HepG2 (cell line): Measurements from ENCODE around the gene ZNF3. TPM values are rescaled to one million over a fixed set of nuclear protein-coding genes. Genes with fewer than 3 reads are reported as not detected.

ENCODE experiments used
- ATAC-seq: fragments of 200-7000 bp; cut with Tn5 transposase; 3 replicates; pipeline ENCODE4 v1.9.1; 2020; ENCODE audit warnings: mild to moderate bottlenecking, moderate library complexity
- BruUV-seq: library from RNA; stranded (reverse); fragments of 400-500 nt; replicated peaks from 2 replicates; lab custom pipeline; 2021; lab: Mats Ljungman, UMichigan
- CTCF ChIA-PET: fragments of 300-600 bp; formaldehyde crosslinking; extraction: SDS; loops from one replicate; lab custom pipeline; 2021; ENCODE audit warnings: low total read pairs, inconsistent platforms, low intra/inter-chr PET ratio; lab: Yijun Ruan, JAX
- POLR2A ChIA-PET: fragments of 350-600 bp; sonication (Branson Sonifier 250); formaldehyde crosslinking; loops from one replicate; lab custom pipeline; 2020; ENCODE audit warnings: antibody characterized with exemption, inconsistent platforms; lab: Yijun Ruan, JAX
- DNase-seq: peaks from one replicate; pipeline ENCODE4 v3.0.0-alpha.2; 2015; ENCODE audit warnings: low spot score
- FAIRE-seq: peaks from 3 replicates; lab custom pipeline; 2011; peaks lifted over from hg19 to GRCh38; lab: Jason Lieb, UNC
- H2AFZ ChIP-seq: one replicate; pipeline ENCODE4 v1.6.1; 2011; ENCODE audit warnings: low read length, inconsistent platforms
- H3K27ac ChIP-seq: fragments of 300-600 bp; 3 replicates; pipeline ENCODE4 v1.8.0; 2011; ENCODE audit warnings: mixed run types, mild to moderate bottlenecking, mixed read lengths, low read length, inconsistent platforms; ENCODE audit not compliant: insufficient read depth; ENCODE audit errors: extremely low read length
- H3K27me3 ChIP-seq, 2 experiments: fragments of 200-600 bp in 1 of 2; 2 replicates in 1 of 2; 3 replicates in 1 of 2; pipeline versions ENCODE4 v1.6.0 to v1.8.0; 2011; ENCODE audit warnings: low read length in 2 of 2, mild to moderate bottlenecking in 2 of 2, moderate library complexity in 2 of 2, inconsistent platforms in 1 of 2; ENCODE audit not compliant: insufficient read depth in 2 of 2, control insufficient read depth in 1 of 2
- H3K36me3 ChIP-seq, 2 experiments: fragments of 200-600 bp in 1 of 2; replicated peaks in 1 of 2; 2 replicates in 1 of 2; 3 replicates in 1 of 2; pipeline versions ENCODE4 v1.5.1 to v1.8.0; 2011; ENCODE audit warnings: low read length in 2 of 2, inconsistent platforms in 1 of 2; ENCODE audit not compliant: insufficient read depth in 2 of 2, control insufficient read depth in 1 of 2
- H3K4me1 ChIP-seq: 2 replicates; pipeline ENCODE4 v1.5.1; 2012; ENCODE audit warnings: low read length, inconsistent platforms; ENCODE audit not compliant: insufficient read depth
- H3K4me2 ChIP-seq: 2 replicates; pipeline ENCODE4 v1.6.0; 2011; ENCODE audit warnings: low read depth, low read length, inconsistent platforms
- H3K4me3 ChIP-seq, 3 experiments: fragments of 200-600 bp in 1 of 3; sonication (generic), shearing (Covaris generic) in 1 of 3; replicated peaks in 1 of 3; 2 replicates each; pipeline ENCODE4 v1.5.1; 2011 to 2016; ENCODE audit warnings: low read length in 3 of 3, inconsistent platforms in 2 of 3, low read depth in 2 of 3, mild to moderate bottlenecking in 2 of 3, control low read depth in 1 of 3, mixed read lengths in 1 of 3; ENCODE audit not compliant: insufficient read depth in 1 of 3
- H3K79me2 ChIP-seq: one replicate; pipeline ENCODE4 v1.6.1; 2011; ENCODE audit warnings: low read length, inconsistent platforms; ENCODE audit not compliant: insufficient read depth
- H3K9ac ChIP-seq: 2 replicates; pipeline ENCODE4 v1.6.0; 2011; ENCODE audit warnings: mild to moderate bottlenecking, low read depth, low read length, inconsistent platforms; ENCODE audit not compliant: insufficient read depth
- H3K9me3 ChIP-seq: 2 replicates; pipeline ENCODE4 v1.5.1; 2012; ENCODE audit warnings: mild to moderate bottlenecking, low read length
- H4K20me1 ChIP-seq: 2 replicates; pipeline ENCODE4 v1.6.0; 2011; ENCODE audit warnings: inconsistent platforms, mild to moderate bottlenecking, low read length, moderate library complexity; ENCODE audit not compliant: insufficient read depth
- AGO2 ChIP-seq: fragments of 200-400 bp; formaldehyde crosslinking; optimal IDR thresholded peaks from 2 replicates; pipeline ENCODE3; 2017; ENCODE audit warnings: mild to moderate bottlenecking, low read depth, low read length, moderate library complexity
- NCOR1 ChIP-seq: fragments of 200-600 bp; sonication (generic); IDR thresholded peaks from 2 replicates; pipeline ENCODE4 v1.7.0; 2017; ENCODE audit warnings: antibody characterized with exemption, low read length, borderline replicate concordance
- PPARG ChIP-seq: conservative IDR thresholded peaks from 2 replicates; pipeline ENCODE4 v1.6.1; 2016; ENCODE audit warnings: missing biosample characterization, missing genetic modification reagents
- RBFOX2 ChIP-seq: fragments of 200-400 bp; formaldehyde crosslinking; IDR thresholded peaks from 2 replicates; pipeline ENCODE4 v1.6.1; 2017; ENCODE audit warnings: low read depth, mild to moderate bottlenecking, low read length
- RFXAP ChIP-seq: sonication (generic); formaldehyde crosslinking; IDR thresholded peaks from 2 replicates; pipeline ENCODE4 v1.4.0; 2020; ENCODE audit warnings: missing genetic modification reagents, borderline replicate concordance
- SIN3A ChIP-seq: IDR thresholded peaks from 2 replicates; pipeline ENCODE4 v1.6.1; 2011; ENCODE audit warnings: low read depth, mild to moderate bottlenecking, control low read depth, low read length, borderline replicate concordance
- TFE3 ChIP-seq: IDR thresholded peaks from 2 replicates; pipeline ENCODE4 v1.6.1; 2016
- ZNF282 ChIP-seq: fragments of 450-650 bp; IDR thresholded peaks from 2 replicates; pipeline ENCODE4 v1.6.1; 2018; ENCODE audit not compliant: partially characterized antibody
- ZNF362 ChIP-seq: sonication (generic); formaldehyde crosslinking; IDR thresholded peaks from 2 replicates; pipeline ENCODE4 v1.4.0; 2020; ENCODE audit warnings: missing genetic modification reagents, mild to moderate bottlenecking, borderline replicate concordance
- WGBS: methylation state at CpG from one replicate; pipeline ENCODE4 v1.1.6; 2017; ENCODE audit warnings: low lambda C conversion rate; 5-methylcytosine and 5-hydroxymethylcytosine counted together
- in situ Hi-C: cut with HindIII; loops from 2 replicates; pipeline ENCODE4 v1.10.0; 2017; ENCODE audit warnings: low pct_unique_long_range_greater_than_20kb; ENCODE audit not compliant: extremely low pct_ligation_motif_present
- intact Hi-C: fragments of 100-400 bp; cut with micrococcal nuclease; formaldehyde crosslinking; loops from one replicate; pipeline ENCODE4 v1.10.0; 2022; ENCODE audit not compliant: unreplicated experiment
- polyA plus RNA-seq, 8 experiments: library from polyadenylated mRNA; depleted of rRNA in 3 of 8; stranded (reverse) in 7 of 8; unstranded in 1 of 8; fragments of >200 nt; fragmentation: Illumina TruSeq in 4 of 8; extraction: Trizol in 4 of 8; gene quantifications; 2 replicates each; pipeline versions ENCODE4 v1.2.1 to v1.2.3, GENCODE V29; 2011 to 2016; ENCODE audit warnings: low read depth in 4 of 8, missing spikeins in 1 of 8, mixed read lengths in 1 of 8; ENCODE audit not compliant: insufficient read depth in 1 of 8
- total RNA-seq, 5 experiments: library from RNA; depleted of rRNA; stranded (reverse); fragments of >200 nt; fragmentation: Illumina TruSeq; extraction: Trizol; gene quantifications; 2 replicates each; pipeline ENCODE4 v1.2.3, GENCODE V29; 2016; ENCODE audit warnings: low read depth in 1 of 5

ZNF3 gene
- total and polyA plus RNA-seq, 2 of the 13 experiments (the other 11 are each of a cell fraction or from before 2014, with no cell fraction given) = 33.7 to 56.9 TPM

DNA sequence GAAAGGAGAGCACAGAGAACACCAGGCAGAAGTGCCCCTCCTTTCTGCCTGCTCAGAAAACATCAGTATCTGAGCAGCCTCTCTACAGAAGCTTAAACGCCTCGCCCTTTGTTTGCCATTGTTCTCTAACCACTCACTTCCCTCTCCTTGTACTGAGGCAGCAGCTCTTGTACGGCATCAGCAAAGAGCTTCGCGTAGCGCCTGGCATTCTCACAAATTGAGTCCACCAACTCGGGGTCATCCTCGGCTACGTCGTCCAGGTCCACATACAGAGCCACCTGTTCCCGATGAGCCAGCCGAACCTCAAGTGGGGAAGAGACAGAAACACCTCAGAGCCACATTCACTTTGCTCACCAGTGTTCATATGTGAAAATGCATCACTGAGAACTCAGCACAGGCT, 17.9 kb upstream of the ZNF3 start (continued):
- no peak for TF ChIP-seq ZNF362 (CRISPR knock-in tag)
- TF ChIP-seq, all 625 proteins: peak for 0

- H3K9ac ChIP-seq = 0 out of 2 replicates have a peak overlapping the region, but pooled peaks have one; percentile 92
- no peak overlapping the region for H2AFZ ChIP-seq
- no peak overlapping the region for H3K27ac ChIP-seq
- H3K79me2 ChIP-seq = peaks cover 23% of the 10 kb centered on the region
- intact Hi-C loops = no loop called here
- peaks cover 34 to 56% of the 10 kb centered on the region in 2 experiments for H3K36me3 ChIP-seq
- POLR2A ChIA-PET = interaction anchor here (0.6 kb wide), 1 partner anchor 65 kb away, joined by 4 read pairs; no protein-coding TSS in a partner anchor
- no peak for ATAC-seq
- peak overlapping the region in 1 of 3 experiments; percentile 86; a peak in 2 of 6 replicates for H3K4me3 ChIP-seq
- TF ChIP-seq RBFOX2 (0 out of 2 replicates have a peak, but pooled peaks have one; percentile 23), AGO2 (peak; percentile 2), SIN3A (no peak)
- H3K4me1 ChIP-seq = peaks cover 23% of the 10 kb centered on the region
- peak overlapping the region; percentile 85; the same call in 1 of the 2 replicates for H3K4me2 ChIP-seq
- WGBS = 96% methylated on average over 10 of the region's 10 CpGs
- CTCF ChIA-PET = no interaction called here
- in situ Hi-C loops = no loop called here
- H3K9me3 ChIP-seq = no peaks in the 10 kb centered on the region
- no TSS peak for BruUV-seq
- DNase-seq = no peak
- FAIRE-seq = no peak
- H4K20me1 ChIP-seq = no peaks in the 10 kb centered on the region; the same call in 1 of the 2 replicates
- H3K27me3 ChIP-seq = no peaks in the 10 kb centered on the region
These were observed 17.4 kb upstream of the ZNF3 start for GRCh38 chr7:100098913-100099312.

DNA sequence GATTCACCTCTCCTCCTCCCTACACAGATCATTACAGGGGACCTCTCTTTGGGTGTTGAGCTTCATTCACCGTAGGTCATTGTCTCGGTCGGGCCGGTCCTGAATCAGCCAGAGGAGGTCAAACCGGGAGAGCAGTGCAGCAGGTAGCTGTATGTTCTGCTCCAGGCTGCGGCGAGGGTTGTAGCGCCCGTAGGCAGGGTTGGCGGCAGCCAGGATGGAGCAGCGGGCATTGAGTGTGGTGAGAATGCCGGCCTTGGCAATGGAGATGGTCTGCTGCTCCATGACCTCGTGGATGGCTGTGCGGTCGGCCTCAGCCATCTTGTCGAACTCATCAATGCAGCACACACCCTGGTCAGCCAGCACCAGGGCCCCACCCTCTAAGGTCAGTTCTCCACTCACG, 14.2 kb upstream of the ZNF3 start:
- no TSS peak for BruUV-seq
- Histone ChIP-seq H3K4me2 (no peak overlapping the region), H4K20me1 (no peaks in the 10 kb centered on the region; the same call in 1 of the 2 replicates), H3K4me3 (no peak overlapping the region), H3K27me3 (no peaks in the 10 kb centered on the region), H3K27ac (no peak overlapping the region), H2AFZ (no peak overlapping the region), H3K79me2 (peaks cover 20% of the 10 kb centered on the region), H3K9me3 (no peaks in the 10 kb centered on the region), H3K4me1 (peaks cover 28% of the 10 kb centered on the region), H3K36me3 (peaks cover 59 to 88% of the 10 kb centered on the region in 2 experiments), H3K9ac (no peak overlapping the region)
- ChIA-PET POLR2A (no interaction called here), CTCF (no interaction called here)
- 97% methylated on average over 15 of the region's 17 CpGs for WGBS
- no peak for FAIRE-seq
- TF ChIP-seq AGO2 (peak; percentile 79), PPARG (CRISPR knock-in tag) (no peak), TFE3 (CRISPR knock-in tag) (no peak), RBFOX2 (peak; percentile 63), ZNF282 (no peak), NCOR1 (no peak), RFXAP (CRISPR knock-in tag) (no peak)
- DNase-seq = no peak
- in situ Hi-C loops (no loop called here), intact Hi-C loops (no loop called here)
- ATAC-seq = no peak
